Measurements from ENCODE around the gene GOSR2. TPM values are rescaled to one million over a fixed set of nuclear protein-coding genes. Genes with fewer than 3 reads are reported as not detected.

The GOSR2 gene
- total and polyA plus RNA-seq, 2 experiments from 2014 or later: 47.7 to 62.8 TPM

- H3K9me2 ChIP-seq (replicated peaks; ENCODE audit: insufficient read depth): no peaks in the 10 kb centered on the region
- no peaks in the 10 kb centered on the region for H3K9me3 ChIP-seq (ENCODE audit: low read depth)
- H3K4me2 ChIP-seq: no peak overlapping the region
- peaks cover 4% of the 10 kb centered on the region for H3K4me1 ChIP-seq (ENCODE audit: insufficient read depth)
- 72% methylated on average over 2 of the region's 2 CpGs for WGBS (ENCODE audit: low lambda C conversion rate, missing lambda C conversion rate)
- H3K4me3 ChIP-seq: no peak overlapping the region
- no peak overlapping the region for H2AFZ ChIP-seq
- H3K36me3 ChIP-seq (replicated peaks; ENCODE audit: insufficient read depth, low read depth): no peaks in the 10 kb centered on the region
- no peaks in the 10 kb centered on the region for H3K79me2 ChIP-seq
- DNase-seq (ENCODE audit: low spot score): no peak
- TF ChIP-seq CTCF (IDR thresholded peaks at IDR 0.05; ENCODE audit: poor library complexity) (no peak), EZH2 (IDR thresholded peaks at IDR 0.05; ENCODE audit: borderline replicate concordance) (no peak), EZH2phosphoT487 (IDR thresholded peaks at IDR 0.05; ENCODE audit: low read depth, severe bottlenecking, unreplicated experiment) (no peak)
- no peak overlapping the region for H3K27ac ChIP-seq
- H3K27me3 ChIP-seq: no peaks in the 10 kb centered on the region
- no peaks in the 10 kb centered on the region for H4K20me1 ChIP-seq (ENCODE audit: insufficient read depth, poor library complexity, severe bottlenecking)
These were observed 24.6 kb upstream of the GOSR2 start for GRCh38 chr17:46898364-46898763.

- Histone ChIP-seq H3K9me2 (replicated peaks; ENCODE audit: insufficient read depth) (no peaks in the 10 kb centered on the region), H3K27me3 (no peaks in the 10 kb centered on the region), H2AFZ (no peak overlapping the region), H3K79me2 (no peaks in the 10 kb centered on the region), H3K4me2 (no peak overlapping the region), H3K27ac (no peak overlapping the region), H4K20me1 (ENCODE audit: insufficient read depth, poor library complexity, severe bottlenecking) (no peaks in the 10 kb centered on the region), H3K9me3 (ENCODE audit: low read depth) (no peaks in the 10 kb centered on the region), H3K36me3 (replicated peaks; ENCODE audit: insufficient read depth, low read depth) (no peaks in the 10 kb centered on the region), H3K4me1 (ENCODE audit: insufficient read depth) (peaks cover 4% of the 10 kb centered on the region), H3K4me3 (no peak overlapping the region)
- TF ChIP-seq EZH2 (IDR thresholded peaks at IDR 0.05; ENCODE audit: borderline replicate concordance): no peak
- no peak for TF ChIP-seq CTCF (IDR thresholded peaks at IDR 0.05; ENCODE audit: poor library complexity)
- TF ChIP-seq EZH2phosphoT487 (IDR thresholded peaks at IDR 0.05; ENCODE audit: low read depth, severe bottlenecking, unreplicated experiment): no peak
- DNase-seq (ENCODE audit: low spot score): no peak
- WGBS (ENCODE audit: low lambda C conversion rate, missing lambda C conversion rate): 94% methylated on average over 5 of the region's 5 CpGs
These were observed 24.1 kb upstream of the GOSR2 start for GRCh38 chr17:46898860-46899259.

- H3K79me2 ChIP-seq: no peaks in the 10 kb centered on the region
- H3K4me2 ChIP-seq: no peak overlapping the region
- WGBS (ENCODE audit: low lambda C conversion rate, missing lambda C conversion rate): 75% methylated on average over 9 of the region's 9 CpGs
- no peaks in the 10 kb centered on the region for H4K20me1 ChIP-seq (ENCODE audit: insufficient read depth, poor library complexity, severe bottlenecking)
- no peaks in the 10 kb centered on the region for H3K9me2 ChIP-seq (replicated peaks; ENCODE audit: insufficient read depth)
- H2AFZ ChIP-seq: no peak overlapping the region
- H3K36me3 ChIP-seq (replicated peaks; ENCODE audit: insufficient read depth, low read depth): no peaks in the 10 kb centered on the region
- no peaks in the 10 kb centered on the region for H3K4me1 ChIP-seq (ENCODE audit: insufficient read depth)
- H3K27me3 ChIP-seq: no peaks in the 10 kb centered on the region
- no peak for DNase-seq (ENCODE audit: low spot score)
- H3K4me3 ChIP-seq: no peak overlapping the region
- H3K9me3 ChIP-seq (ENCODE audit: low read depth): no peaks in the 10 kb centered on the region
- no peak overlapping the region for H3K27ac ChIP-seq
- TF ChIP-seq EZH2phosphoT487 (IDR thresholded peaks at IDR 0.05; ENCODE audit: low read depth, severe bottlenecking, unreplicated experiment): no peak
- no peak for TF ChIP-seq EZH2 (IDR thresholded peaks at IDR 0.05; ENCODE audit: borderline replicate concordance)
- no peak for TF ChIP-seq CTCF (IDR thresholded peaks at IDR 0.05; ENCODE audit: poor library complexity)
These were observed 21.7 kb upstream of the GOSR2 start for GRCh38 chr17:46901291-46901690.

Measured in hepatocyte (in vitro differentiated cells).